Nephron progenitor cell (in vitro differentiated cells): ENCODE data around the gene NFASC.
A peak's percentile ranks its signal among the peaks of the same experiment; 100 is the strongest.

ENCODE experiments used
- DNase-seq: peaks from one replicate; pipeline ENCODE4 v3.0.0; 2021
- H3K27ac Mint-ChIP-seq: 2 replicates; pipeline ENCODE4 v1.8.0; 2021; ENCODE audit warnings: mild to moderate bottlenecking, moderate library complexity, mixed read lengths
- H3K27me3 Mint-ChIP-seq: 2 replicates; pipeline ENCODE4 v1.8.0; 2021; ENCODE audit warnings: mild to moderate bottlenecking, low read depth, mixed read lengths; ENCODE audit not compliant: poor library complexity
- H3K36me3 Mint-ChIP-seq: 2 replicates; pipeline ENCODE4 v1.8.0; 2021; ENCODE audit warnings: low read depth, mixed read lengths
- H3K4me1 Mint-ChIP-seq: 2 replicates; pipeline ENCODE4 v1.8.0; 2021; ENCODE audit warnings: mixed read lengths
- H3K4me3 Mint-ChIP-seq: 2 replicates; pipeline ENCODE4 v1.8.0; 2021; ENCODE audit warnings: mild to moderate bottlenecking, moderate library complexity, mixed read lengths
- H3K9me3 Mint-ChIP-seq: 2 replicates; pipeline ENCODE4 v1.8.0; 2021; ENCODE audit warnings: mild to moderate bottlenecking, moderate library complexity, mixed read lengths
- TF ChIP-seq, protein P1 (sequence below): fragments of 200-600 bp; sonication (generic); IDR thresholded peaks from 2 replicates; pipeline ENCODE4 v1.5.0; 2021; ENCODE audit warnings: antibody characterized with exemption

NFASC gene

DNA sequence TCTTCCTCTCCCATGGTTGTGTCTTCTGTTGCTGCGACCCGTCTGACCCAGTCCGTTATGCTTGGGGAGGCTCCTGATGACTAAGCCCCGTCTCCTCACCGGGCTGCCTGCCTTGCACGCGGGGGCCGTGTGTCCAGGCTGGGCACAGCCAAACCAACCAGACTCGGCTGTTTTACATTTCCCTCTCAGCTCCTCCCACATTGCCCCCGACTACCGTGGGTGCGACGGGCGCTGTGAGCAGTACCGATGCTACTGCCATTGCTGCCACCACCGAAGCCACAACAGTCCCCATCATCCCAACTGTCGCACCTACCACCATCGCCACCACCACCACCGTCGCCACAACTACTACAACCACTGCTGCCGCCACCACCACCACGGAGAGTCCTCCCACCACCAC, 126.3 kb downstream of the NFASC start:
- Mint-ChIP-seq H3K27me3 (peaks cover 43% of the 10 kb centered on the region), H3K27ac (no peak overlapping the region)

DNA sequence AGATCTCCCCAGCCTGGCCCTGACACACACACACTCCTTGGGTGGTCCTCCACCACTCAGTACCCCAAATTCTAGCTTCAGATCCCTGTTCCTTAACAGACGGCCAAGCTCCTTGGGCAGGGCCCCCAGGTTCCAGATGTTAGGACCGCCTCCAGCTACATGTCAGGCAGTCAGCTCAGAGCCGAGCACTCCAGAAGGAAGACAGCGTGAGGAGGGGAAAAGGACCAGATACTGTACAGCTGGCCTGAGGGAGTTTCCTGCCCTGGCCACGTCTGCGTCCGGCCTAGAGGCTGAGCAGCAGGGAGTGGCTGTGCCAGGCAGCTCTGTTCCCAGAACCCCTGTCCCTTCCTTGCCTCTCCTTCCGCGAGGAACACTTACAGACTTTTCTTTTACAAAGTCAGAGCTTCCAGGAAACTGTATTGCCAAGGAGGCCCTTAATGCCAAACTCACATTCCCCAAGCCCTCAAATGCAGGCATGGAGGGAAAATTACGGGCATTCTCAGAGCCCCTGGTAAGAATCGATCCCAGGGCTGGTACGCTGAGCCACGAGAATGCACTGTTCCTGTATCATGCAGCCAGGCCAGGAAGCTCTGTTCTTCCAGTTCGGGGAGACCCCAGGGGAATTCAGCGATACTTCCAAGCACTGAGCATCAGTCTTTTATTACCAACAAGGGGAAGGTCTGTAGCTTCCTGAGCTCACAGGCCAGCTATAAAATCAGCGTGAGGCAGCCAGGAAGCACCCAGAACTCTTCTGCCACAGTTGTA, 127.1 kb downstream of the NFASC start:
- Mint-ChIP-seq H3K27ac (peak overlapping the region; percentile 64), H3K9me3 (no peaks in the 10 kb centered on the region), H3K4me3 (peak overlapping the region; percentile 10), H3K27me3 (peaks cover 41% of the 10 kb centered on the region), H3K4me1 (peaks cover 81% of the 10 kb centered on the region), H3K36me3 (no peaks in the 10 kb centered on the region)
- peak; percentile 35 for DNase-seq
- TF ChIP-seq, protein P1, sequence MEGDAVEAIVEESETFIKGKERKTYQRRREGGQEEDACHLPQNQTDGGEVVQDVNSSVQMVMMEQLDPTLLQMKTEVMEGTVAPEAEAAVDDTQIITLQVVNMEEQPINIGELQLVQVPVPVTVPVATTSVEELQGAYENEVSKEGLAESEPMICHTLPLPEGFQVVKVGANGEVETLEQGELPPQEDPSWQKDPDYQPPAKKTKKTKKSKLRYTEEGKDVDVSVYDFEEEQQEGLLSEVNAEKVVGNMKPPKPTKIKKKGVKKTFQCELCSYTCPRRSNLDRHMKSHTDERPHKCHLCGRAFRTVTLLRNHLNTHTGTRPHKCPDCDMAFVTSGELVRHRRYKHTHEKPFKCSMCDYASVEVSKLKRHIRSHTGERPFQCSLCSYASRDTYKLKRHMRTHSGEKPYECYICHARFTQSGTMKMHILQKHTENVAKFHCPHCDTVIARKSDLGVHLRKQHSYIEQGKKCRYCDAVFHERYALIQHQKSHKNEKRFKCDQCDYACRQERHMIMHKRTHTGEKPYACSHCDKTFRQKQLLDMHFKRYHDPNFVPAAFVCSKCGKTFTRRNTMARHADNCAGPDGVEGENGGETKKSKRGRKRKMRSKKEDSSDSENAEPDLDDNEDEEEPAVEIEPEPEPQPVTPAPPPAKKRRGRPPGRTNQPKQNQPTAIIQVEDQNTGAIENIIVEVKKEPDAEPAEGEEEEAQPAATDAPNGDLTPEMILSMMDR = no peak

More for the DNA sequence above, 126.3 kb downstream of the NFASC start:
- Mint-ChIP-seq H3K4me1 (peaks cover 85% of the 10 kb centered on the region), H3K9me3 (no peaks in the 10 kb centered on the region), H3K4me3 (no peak overlapping the region), H3K36me3 (no peaks in the 10 kb centered on the region)
- TF ChIP-seq, protein P1 = no peak
- no peak for DNase-seq

DNA sequence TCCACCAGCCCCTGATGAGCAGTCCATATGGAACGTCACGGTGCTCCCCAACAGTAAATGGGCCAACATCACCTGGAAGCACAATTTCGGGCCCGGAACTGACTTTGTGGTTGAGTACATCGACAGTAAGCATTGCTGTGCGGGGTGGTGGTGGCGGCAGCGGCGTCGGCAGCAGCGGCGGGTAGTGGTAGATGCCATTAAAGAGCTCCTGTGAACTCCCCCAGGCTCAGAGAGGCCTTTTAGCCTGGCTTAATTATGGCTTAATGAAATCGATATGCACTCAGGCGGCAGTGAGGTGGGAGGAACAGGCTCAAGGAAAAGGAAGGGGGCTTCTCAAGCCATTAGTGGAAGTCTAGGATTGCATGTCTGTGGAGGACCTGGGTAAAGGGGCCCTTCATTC, 130.5 kb downstream of the NFASC start:
- Mint-ChIP-seq H3K9me3 (no peaks in the 10 kb centered on the region), H3K27ac (no peak overlapping the region), H3K4me1 (peaks cover 62% of the 10 kb centered on the region), H3K36me3 (no peaks in the 10 kb centered on the region), H3K4me3 (no peak overlapping the region), H3K27me3 (peaks cover 40% of the 10 kb centered on the region)
- DNase-seq = no peak
- TF ChIP-seq, protein P1 = no peak

DNA sequence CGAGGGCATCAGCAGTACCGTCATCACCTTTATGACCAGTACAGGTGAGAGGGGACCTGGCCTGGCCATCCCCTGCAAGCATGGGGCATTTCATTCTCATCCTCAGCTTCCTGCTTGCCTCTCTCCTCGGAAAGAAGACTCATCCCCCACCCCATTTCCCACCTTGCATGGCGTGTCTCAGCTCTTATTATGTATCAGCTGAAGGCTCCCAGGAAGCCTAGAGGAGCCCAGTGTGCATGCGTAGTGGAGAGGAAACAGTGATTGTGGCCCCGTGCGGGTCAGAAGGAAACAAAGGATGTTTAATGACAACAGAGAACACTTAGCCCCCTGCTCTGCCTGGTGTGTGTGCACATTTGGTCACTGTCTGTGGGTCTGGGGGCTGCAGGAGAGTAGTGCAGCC, 132.0 kb downstream of the NFASC start:
- H3K36me3 Mint-ChIP-seq = no peaks in the 10 kb centered on the region
- H3K27ac Mint-ChIP-seq = no peak overlapping the region
- peaks cover 48% of the 10 kb centered on the region for H3K4me1 Mint-ChIP-seq
- no peaks in the 10 kb centered on the region for H3K9me3 Mint-ChIP-seq
- no peak for DNase-seq
- H3K27me3 Mint-ChIP-seq = peaks cover 53% of the 10 kb centered on the region
- TF ChIP-seq, protein P1 = no peak
- no peak overlapping the region for H3K4me3 Mint-ChIP-seq

DNA sequence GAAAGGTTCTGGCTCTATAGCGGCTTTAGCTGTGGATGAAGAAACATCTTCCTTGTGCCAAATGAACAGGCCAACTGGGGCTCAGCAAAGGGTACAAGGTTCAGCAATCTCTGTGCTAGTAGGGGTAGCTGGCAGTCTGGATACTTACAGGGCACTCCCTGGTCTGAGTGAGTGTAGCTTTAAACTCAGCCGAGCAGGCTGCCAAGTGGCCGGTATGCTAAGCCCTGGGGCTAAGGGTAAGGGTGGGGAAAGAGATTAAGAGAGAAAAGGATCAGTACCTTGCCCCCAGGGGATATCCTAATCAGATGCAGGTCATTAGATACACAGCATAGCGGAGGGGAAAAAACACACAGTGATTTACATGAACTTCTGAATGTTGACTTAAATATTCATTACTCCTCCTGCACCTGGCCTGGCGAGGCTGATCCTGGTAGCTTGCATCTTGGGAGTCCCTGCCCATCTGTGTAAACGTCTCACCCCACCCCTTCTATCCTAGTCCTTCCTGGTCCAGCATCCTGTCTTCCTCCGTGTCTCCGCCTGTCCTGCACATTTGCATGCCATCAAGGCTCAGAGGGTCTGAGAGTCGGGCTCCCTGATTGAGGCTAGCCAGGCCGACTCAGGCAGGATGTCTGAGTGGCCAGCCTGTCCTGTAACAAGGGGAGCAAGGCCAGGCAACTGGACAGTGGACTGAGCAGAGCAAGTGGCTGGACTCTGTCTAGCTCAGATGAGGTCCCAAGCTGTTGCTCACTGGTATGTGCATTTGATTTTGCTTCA, 132.9 kb downstream of the NFASC start:
- peaks cover 40% of the 10 kb centered on the region for H3K4me1 Mint-ChIP-seq
- DNase-seq = no peak
- TF ChIP-seq, protein P1 = no peak

More for the DNA sequence above, 132.9 kb downstream of the NFASC start:
- peaks cover 53% of the 10 kb centered on the region for H3K27me3 Mint-ChIP-seq
- no peak overlapping the region for H3K27ac Mint-ChIP-seq
- no peaks in the 10 kb centered on the region for H3K9me3 Mint-ChIP-seq
- no peak overlapping the region for H3K4me3 Mint-ChIP-seq
- no peaks in the 10 kb centered on the region for H3K36me3 Mint-ChIP-seq
